Globus pallidus (tissue), 1 donor: Measurements from ENCODE around the gene ZCWPW2.

Experiments
- DNase-seq: peaks from one replicate; pipeline ENCODE4 v3.0.0-alpha.2; 2015; ENCODE audit warnings: low spot score

Gene ZCWPW2

GRCh38 chr3:28348629-28349468 is at the start of gene ZCWPW2, which contains the start of gene AZI2:
Gene ZCWPW2 (plus strand): TSS chr3:28348721. CDS start chr3:28413069, 64,348 bp downstream.
Gene AZI2 (minus strand): TSS chr3:28348824. CDS start chr3:28340617, 8,207 bp downstream.
- peak; percentile 92 for DNase-seq

GRCh38 chr3:28299705-28300104 is 48.8 kb upstream of the ZCWPW2 start:
- DNase-seq: no peak

GRCh38 chr3:28300345-28300962 is 48.1 kb upstream of the ZCWPW2 start:
- no peak for DNase-seq

GRCh38 chr3:28301688-28302087 is 46.8 kb upstream of the ZCWPW2 start:
- DNase-seq: no peak

GRCh38 chr3:28308196-28308595 is 40.3 kb upstream of the ZCWPW2 start:
- DNase-seq: no peak

GRCh38 chr3:28315711-28316110 is 32.8 kb upstream of the ZCWPW2 start:
- no peak for DNase-seq

GRCh38 chr3:28316226-28316625 is 32.3 kb upstream of the ZCWPW2 start:
- no peak for DNase-seq

GRCh38 chr3:28317438-28318022 is 31.0 kb upstream of the ZCWPW2 start:
- DNase-seq: peak; percentile 24

GRCh38 chr3:28320981-28321380 is 27.5 kb upstream of the ZCWPW2 start:
- no peak for DNase-seq

GRCh38 chr3:28322464-28322863 is 26.1 kb upstream of the ZCWPW2 start:
- no peak for DNase-seq

- DNase-seq: no peak
Measured at GRCh38 chr3:28326458-28326926, 22.0 kb upstream of the ZCWPW2 start.

- peak; percentile 17 for DNase-seq
Measured at GRCh38 chr3:28328188-28329151, 20.1 kb upstream of the ZCWPW2 start.

GRCh38 chr3:28334552-28334951 is 14.0 kb upstream of the ZCWPW2 start:
- DNase-seq: no peak

GRCh38 chr3:28335246-28335645 is 13.3 kb upstream of the ZCWPW2 start:
- no peak for DNase-seq

GRCh38 chr3:28337230-28337629 is 11.3 kb upstream of the ZCWPW2 start:
- no peak for DNase-seq

GRCh38 chr3:28343144-28343543 is 5.4 kb upstream of the ZCWPW2 start:
- DNase-seq: no peak

GRCh38 chr3:28345690-28346089 is 2.8 kb upstream of the ZCWPW2 start:
- DNase-seq: no peak

- DNase-seq: peak; percentile 6
Measured at GRCh38 chr3:28347374-28348264, 902 bp upstream of the ZCWPW2 start.

GRCh38 chr3:28348265-28348628 is 274 bp upstream of the ZCWPW2 start:
- DNase-seq: no peak

GRCh38 chr3:28349469-28350000 is 1.0 kb downstream of the ZCWPW2 start:
- DNase-seq: no peak
